RPMI8226 (cell line): ENCODE results near the gene TAF1B.
"Not testable (repeated sequence)": the region's sequence is repeated elsewhere in the genome, so short reads cannot be mapped to it uniquely, and the experiment has no call there.

Experiments
- DNase-seq: peaks from one replicate; pipeline ENCODE4 v3.0.0-alpha.2; 2015

The TAF1B gene

GRCh38 chr2:9887513-9887912 lies 44.2 kb downstream of the TAF1B start:
- no peak for DNase-seq

- DNase-seq, result peak; percentile 53
Measured at GRCh38 chr2:9889812-9890261, 46.6 kb downstream of the TAF1B start.

GRCh38 chr2:9892236-9892635 lies 49.0 kb downstream of the TAF1B start:
- no peak for DNase-seq

GRCh38 chr2:9895669-9896590 lies 52.7 kb downstream of the TAF1B start:
- no peak for DNase-seq

GRCh38 chr2:9897331-9897737 lies 54.1 kb downstream of the TAF1B start:
- DNase-seq, result peak; percentile 52

- DNase-seq, result no peak
Measured at GRCh38 chr2:9897846-9898245, 54.6 kb downstream of the TAF1B start.

- DNase-seq, result no peak
Measured at GRCh38 chr2:9905413-9905812, 62.1 kb downstream of the TAF1B start.

- no peak for DNase-seq
Measured at GRCh38 chr2:9907402-9907801, 64.1 kb downstream of the TAF1B start.

GRCh38 chr2:9908639-9909038 lies 65.4 kb downstream of the TAF1B start:
- DNase-seq, result no peak

- no peak for DNase-seq
Measured at GRCh38 chr2:9909106-9909505, 65.8 kb downstream of the TAF1B start.

- DNase-seq, result no peak
Measured at GRCh38 chr2:9910699-9911098, 67.4 kb downstream of the TAF1B start.

GRCh38 chr2:9912468-9912867 lies 69.2 kb downstream of the TAF1B start:
- DNase-seq, result no peak

GRCh38 chr2:9914384-9915065 lies 71.3 kb downstream of the TAF1B start:
- no peak for DNase-seq

- DNase-seq, result no peak
Measured at GRCh38 chr2:9918275-9918674, 75.0 kb downstream of the TAF1B start.

- no peak for DNase-seq
Measured at GRCh38 chr2:9919512-9919911, 76.2 kb downstream of the TAF1B start.

GRCh38 chr2:9927020-9927419 lies 83.7 kb downstream of the TAF1B start:
- DNase-seq, result not testable (repeated sequence)

- DNase-seq, result no peak
Measured at GRCh38 chr2:9937258-9937657, 94.0 kb downstream of the TAF1B start.

- no peak for DNase-seq
Measured at GRCh38 chr2:9937968-9938367, 94.7 kb downstream of the TAF1B start.

- no peak for DNase-seq
Measured at GRCh38 chr2:9939587-9940485, 96.6 kb downstream of the TAF1B start.

GRCh38 chr2:9941196-9941995 lies 98.1 kb downstream of the TAF1B start:
- DNase-seq, result no peak

- DNase-seq, result no peak
Measured at GRCh38 chr2:9941996-9942390, 98.7 kb downstream of the TAF1B start.

- DNase-seq, result peak; percentile 51
Measured at GRCh38 chr2:9944330-9944758, 101.1 kb downstream of the TAF1B start.
